ENCODE measurements around the gene NECTIN4.

DNA sequence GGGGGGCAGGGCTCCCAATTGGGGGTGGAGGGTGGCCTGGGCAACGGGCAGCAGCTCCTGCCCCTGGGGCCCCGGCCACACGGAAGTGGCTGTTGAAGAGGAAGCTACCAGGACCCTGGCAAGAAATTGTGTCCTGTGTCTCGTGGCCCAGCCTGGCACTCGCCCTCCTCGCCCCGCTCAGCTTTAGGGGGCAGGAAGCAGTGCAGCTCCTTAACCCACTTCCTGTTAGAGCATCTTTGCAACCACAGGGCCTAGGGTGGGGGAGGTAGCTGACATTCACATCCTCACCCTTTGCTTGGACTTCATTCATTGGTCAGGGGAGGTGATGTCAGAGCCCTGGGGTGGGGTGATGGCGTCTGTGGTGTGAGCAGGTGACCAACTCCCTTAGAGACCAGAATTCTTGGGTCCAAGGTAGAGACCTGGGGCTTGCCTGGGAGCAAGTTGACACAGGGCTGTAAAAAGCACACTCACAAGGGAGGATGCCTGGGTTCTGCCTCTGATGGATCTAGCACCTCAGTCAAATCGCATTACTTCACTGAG is 19.6 kb downstream of the NECTIN4 start, which contains the start of gene ARHGAP30:
- TF ChIP-seq, protein P1, sequence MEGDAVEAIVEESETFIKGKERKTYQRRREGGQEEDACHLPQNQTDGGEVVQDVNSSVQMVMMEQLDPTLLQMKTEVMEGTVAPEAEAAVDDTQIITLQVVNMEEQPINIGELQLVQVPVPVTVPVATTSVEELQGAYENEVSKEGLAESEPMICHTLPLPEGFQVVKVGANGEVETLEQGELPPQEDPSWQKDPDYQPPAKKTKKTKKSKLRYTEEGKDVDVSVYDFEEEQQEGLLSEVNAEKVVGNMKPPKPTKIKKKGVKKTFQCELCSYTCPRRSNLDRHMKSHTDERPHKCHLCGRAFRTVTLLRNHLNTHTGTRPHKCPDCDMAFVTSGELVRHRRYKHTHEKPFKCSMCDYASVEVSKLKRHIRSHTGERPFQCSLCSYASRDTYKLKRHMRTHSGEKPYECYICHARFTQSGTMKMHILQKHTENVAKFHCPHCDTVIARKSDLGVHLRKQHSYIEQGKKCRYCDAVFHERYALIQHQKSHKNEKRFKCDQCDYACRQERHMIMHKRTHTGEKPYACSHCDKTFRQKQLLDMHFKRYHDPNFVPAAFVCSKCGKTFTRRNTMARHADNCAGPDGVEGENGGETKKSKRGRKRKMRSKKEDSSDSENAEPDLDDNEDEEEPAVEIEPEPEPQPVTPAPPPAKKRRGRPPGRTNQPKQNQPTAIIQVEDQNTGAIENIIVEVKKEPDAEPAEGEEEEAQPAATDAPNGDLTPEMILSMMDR (conservative IDR thresholded peaks at IDR 0.05; ENCODE audit: low read length): no peak
- no peak for TF ChIP-seq EZH2phosphoT487 (IDR thresholded peaks at IDR 0.05; ENCODE audit: borderline replicate concordance, low read depth, low read length)
